ENCODE data around the gene ANXA2. TPM values are rescaled to one million over a fixed set of nuclear protein-coding genes. Genes with fewer than 3 reads are reported as not detected.

ANXA2 gene
- total RNA-seq, 4 donors from 2014 or later, result 1,272 to 1,552 (median 1,345) TPM

DNA sequence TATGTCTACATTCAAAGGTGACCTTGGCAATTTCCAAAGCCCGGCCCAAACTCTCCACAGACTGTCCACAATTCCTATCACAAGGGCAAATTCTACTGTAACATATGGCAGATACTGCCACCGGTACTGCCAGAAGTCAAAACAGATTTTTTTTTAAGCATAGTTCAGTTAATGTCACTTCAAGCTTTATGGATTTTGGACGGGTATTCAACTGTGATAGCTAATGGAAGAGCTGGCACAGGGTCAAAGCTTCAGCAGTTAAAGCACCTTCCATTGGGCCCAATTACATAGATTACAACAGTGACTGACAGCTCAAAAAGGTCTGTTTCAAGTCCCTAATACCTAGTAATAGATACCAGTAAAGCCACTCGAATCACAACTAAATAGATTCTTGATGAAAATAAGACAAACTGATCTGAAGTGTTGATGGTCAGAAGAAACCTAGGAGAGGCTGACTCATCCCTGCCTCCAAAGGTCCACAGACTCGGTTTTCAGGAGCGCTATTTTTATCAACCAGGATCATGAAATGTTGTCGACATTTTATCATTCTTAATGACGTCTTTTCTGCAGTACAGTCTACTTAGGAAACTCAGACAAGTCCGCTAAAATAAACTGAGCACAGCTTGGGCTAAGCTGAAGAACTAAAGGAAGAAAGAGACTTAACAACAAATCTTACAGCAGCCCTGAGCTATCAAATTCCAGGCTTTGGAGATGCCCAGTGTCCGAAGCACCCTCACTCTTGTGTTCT, 38.7 kb downstream of the ANXA2 start:
- no peak for DNase-seq (ENCODE audit: low spot score in 2 of 2)
- WGBS, 2 donors, result 48 to 59% methylated on average over 10 of the region's 10 CpGs
- no peak overlapping the region for H3K4me3 ChIP-seq (ENCODE audit: low read depth, poor library complexity, severe bottlenecking)
- intact Hi-C loops (cut with DNase I; ENCODE audit: low total_unique reads), result loop anchor here (10.0 kb wide), 1 partner anchor 86 kb away; no protein-coding TSS in a partner anchor
- TF ChIP-seq CTCF (IDR thresholded peaks at IDR 0.05) (no peak), POLR2A (IDR thresholded peaks at IDR 0.05) (no peak)

- TF ChIP-seq POLR2A (IDR thresholded peaks at IDR 0.05), result no peak
- no peak for TF ChIP-seq CTCF (IDR thresholded peaks at IDR 0.05)
- 77 to 78% methylated on average over 4 of the region's 4 CpGs for WGBS, 2 donors
- no peak overlapping the region for H3K4me3 ChIP-seq (ENCODE audit: low read depth, poor library complexity, severe bottlenecking)
- intact Hi-C loops (cut with DNase I; ENCODE audit: low total_unique reads), result loop anchor here (10.0 kb wide), 1 partner anchor 88 kb away; no protein-coding TSS in a partner anchor
- no peak for DNase-seq (ENCODE audit: low spot score in 2 of 2)
These were observed 41.0 kb downstream of the ANXA2 start for GRCh38 chr15:60356832-60357231.

- H3K4me3 ChIP-seq (ENCODE audit: low read depth, poor library complexity, severe bottlenecking), result no peak overlapping the region
- no peak for DNase-seq (ENCODE audit: low spot score in 2 of 2)
- intact Hi-C loops (cut with DNase I; ENCODE audit: low total_unique reads), result loop anchor here (10.0 kb wide), 1 partner anchor 89 kb away; no protein-coding TSS in a partner anchor
- TF ChIP-seq POLR2A (IDR thresholded peaks at IDR 0.05), result no peak
- no peak for TF ChIP-seq CTCF (IDR thresholded peaks at IDR 0.05)
- WGBS, 2 donors, result 88% methylated on average over 10 of the region's 10 CpGs
These were observed 42.5 kb downstream of the ANXA2 start for GRCh38 chr15:60355148-60355857.

DNA sequence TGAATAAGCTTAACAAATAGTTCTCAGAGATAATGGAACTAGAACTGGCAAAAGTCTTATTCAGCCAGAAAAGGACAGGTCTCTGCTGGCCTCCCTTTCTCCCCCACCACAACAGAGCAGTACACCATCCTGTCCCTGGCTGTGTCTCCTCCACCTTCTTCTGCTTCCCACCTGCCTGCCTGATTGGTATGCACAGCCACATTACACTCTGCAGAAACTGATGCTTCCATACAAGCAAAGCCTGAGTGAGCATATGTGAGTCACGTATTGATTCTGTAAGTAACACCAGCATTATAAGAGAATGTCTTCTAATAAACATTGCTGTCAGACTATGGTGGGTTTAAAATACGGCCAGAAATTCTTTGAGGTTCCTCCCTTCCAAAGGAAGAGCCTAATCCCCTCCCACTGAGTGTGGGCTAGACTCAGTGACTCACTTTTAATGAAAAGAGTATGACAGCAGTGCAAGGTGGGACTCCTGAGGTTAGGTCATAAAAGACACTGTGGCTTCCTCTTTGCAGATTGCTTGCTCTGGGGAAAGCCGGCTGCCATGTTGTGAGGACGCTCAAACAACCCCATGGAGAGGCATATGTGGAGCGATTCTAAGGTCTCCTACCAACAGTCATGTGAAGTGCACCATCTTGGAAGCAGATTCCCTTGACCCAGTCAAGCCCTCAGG, 44.4 kb downstream of the ANXA2 start:
- H3K4me3 ChIP-seq (ENCODE audit: low read depth, poor library complexity, severe bottlenecking), result no peak overlapping the region
- 52 to 75% methylated on average over 5 of the region's 5 CpGs for WGBS, 2 donors
- no peak for DNase-seq (ENCODE audit: low spot score in 2 of 2)
- intact Hi-C loops (cut with DNase I; ENCODE audit: low total_unique reads), result loop anchor here (10.0 kb wide), 1 partner anchor 91 kb away; no protein-coding TSS in a partner anchor
- TF ChIP-seq POLR2A (IDR thresholded peaks at IDR 0.05) (no peak), CTCF (IDR thresholded peaks at IDR 0.05) (no peak)

DNA sequence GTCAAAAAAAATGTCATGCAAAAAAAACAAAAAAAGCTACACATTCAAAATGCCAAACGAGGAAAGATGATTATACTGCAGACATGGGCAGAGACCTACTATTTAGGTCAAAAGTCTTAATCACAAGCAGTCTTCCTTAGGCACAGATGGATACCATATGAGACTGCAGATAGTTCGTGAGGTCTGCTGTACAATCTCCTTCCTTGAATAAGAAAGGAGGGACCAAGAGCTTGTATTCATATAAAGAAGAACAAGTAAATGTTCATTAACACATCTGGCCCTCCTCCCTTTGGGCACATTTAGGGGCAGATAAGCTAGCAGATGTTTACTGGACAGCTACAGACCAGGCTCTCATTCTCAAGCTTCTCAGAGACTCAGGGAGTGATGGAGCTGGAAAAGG, 45.3 kb downstream of the ANXA2 start:
- WGBS, 2 donors, result 48 to 76% methylated on average over 2 of the region's 2 CpGs
- no peak for DNase-seq (ENCODE audit: low spot score in 2 of 2)
- no peak overlapping the region for H3K4me3 ChIP-seq (ENCODE audit: low read depth, poor library complexity, severe bottlenecking)
- intact Hi-C loops (cut with DNase I; ENCODE audit: low total_unique reads), result loop anchor here (10.0 kb wide), 1 partner anchor 92 kb away; no protein-coding TSS in a partner anchor
- TF ChIP-seq CTCF (IDR thresholded peaks at IDR 0.05) (no peak), POLR2A (IDR thresholded peaks at IDR 0.05) (no peak)
